HTR-8/SVneo (cell line): ENCODE measurements around the gene SPATA24.

Experiments
- DNase-seq: peaks from one replicate; pipeline ENCODE4 v3.0.0; 2011; ENCODE audit warnings: low spot score, mixed read lengths; ENCODE audit not compliant: insufficient read length
- FAIRE-seq: peaks from 2 replicates; lab custom pipeline; 2011; peaks lifted over from hg19 to GRCh38; lab: Jason Lieb, UNC

Gene SPATA24

GRCh38 chr5:139385061-139386049 is 18.5 kb downstream of the SPATA24 start:
- no peak for DNase-seq
- no peak for FAIRE-seq

GRCh38 chr5:139384591-139385051 is 19.3 kb downstream of the SPATA24 start:
- FAIRE-seq (no peak), DNase-seq (no peak)

GRCh38 chr5:139383993-139384590 is 19.8 kb downstream of the SPATA24 start:
- DNase-seq (no peak), FAIRE-seq (no peak)

DNA sequence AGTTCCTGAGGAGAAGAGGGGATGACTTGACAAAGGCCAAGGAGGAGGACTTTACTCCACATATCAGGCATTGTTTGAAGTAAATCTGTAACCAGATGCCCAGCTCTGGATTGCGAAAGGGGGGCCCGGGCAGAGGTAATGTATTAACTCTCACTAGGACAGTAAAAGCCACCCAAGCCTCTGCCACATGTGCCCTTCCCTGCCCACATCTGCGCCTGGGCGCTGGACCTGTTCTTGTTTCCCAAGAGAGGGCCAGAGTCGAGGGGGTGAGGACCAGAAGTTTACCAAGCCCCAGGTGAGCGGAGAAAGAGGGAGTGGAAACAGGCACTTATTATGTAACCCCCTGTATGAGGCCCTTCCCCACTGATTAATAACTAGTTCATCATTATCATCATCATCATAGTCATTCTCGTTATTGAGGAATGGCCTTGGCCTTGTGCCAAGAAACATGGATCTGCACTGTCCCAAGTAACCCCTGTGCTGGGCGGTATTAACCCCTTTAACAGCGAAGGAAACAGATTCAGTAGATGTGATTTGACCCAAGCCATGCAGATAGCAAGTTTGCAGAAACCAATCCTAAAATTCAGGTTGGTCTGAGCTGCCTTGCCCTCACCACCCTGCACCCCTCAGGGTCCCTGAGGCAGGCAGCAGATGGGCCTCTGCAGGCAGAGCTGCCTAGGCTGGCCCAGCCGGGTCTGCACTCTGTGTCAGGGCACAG is 20.5 kb downstream of the SPATA24 start, which contains the start of gene SLC23A1:
Gene SLC23A1 (minus strand): TSS at position 23 of the 718 bp plus-strand sequence. CDS start 44 bp downstream, outside the sequence.
- DNase-seq: no peak
- no peak for FAIRE-seq

GRCh38 chr5:139382807-139383206 is 21.1 kb downstream of the SPATA24 start:
- no peak for FAIRE-seq
- DNase-seq: no peak

GRCh38 chr5:139381837-139382761 is 21.8 kb downstream of the SPATA24 start:
- DNase-seq: no peak
- FAIRE-seq: no peak

- no peak for DNase-seq
- no peak for FAIRE-seq
These were observed 24.1 kb downstream of the SPATA24 start for GRCh38 chr5:139379626-139380449.

- DNase-seq (no peak), FAIRE-seq (no peak)
These were observed 24.9 kb downstream of the SPATA24 start for GRCh38 chr5:139378941-139379361.

DNA sequence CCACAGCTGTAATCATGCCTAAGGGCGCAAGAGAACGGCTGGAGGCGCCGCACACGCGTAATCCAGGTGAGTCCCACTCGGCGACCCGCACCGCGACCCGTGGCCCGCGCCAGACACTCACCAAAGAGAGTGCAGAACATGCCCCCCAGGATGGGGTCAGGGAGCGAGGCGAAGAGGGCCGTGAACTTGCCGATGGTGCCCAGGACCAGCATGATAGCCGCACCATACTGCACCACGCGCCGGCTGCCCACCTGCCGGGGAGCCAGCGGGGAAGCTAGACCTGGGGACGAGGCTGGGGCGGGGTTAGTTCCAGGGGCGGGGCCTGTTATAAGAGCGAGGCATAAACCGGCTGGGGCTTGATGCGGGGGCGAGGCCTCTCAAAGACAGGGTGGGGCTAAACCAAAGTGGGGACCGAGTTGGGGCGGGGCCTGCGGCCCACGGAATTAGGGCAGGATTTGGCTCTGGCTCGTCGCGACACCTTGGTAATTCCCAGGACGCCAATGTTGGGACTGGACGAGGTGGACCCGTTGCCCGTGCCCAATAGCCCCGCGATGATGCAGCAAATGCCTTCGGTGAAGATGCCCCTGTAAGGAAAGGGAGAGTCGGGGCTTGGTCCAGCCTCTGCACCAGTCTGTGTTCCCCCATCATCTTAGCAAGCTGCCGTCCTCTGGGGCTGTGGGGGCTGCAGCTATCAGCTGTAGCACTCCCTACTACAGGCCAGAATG is 25.6 kb downstream of the SPATA24 start:
- no peak for FAIRE-seq
- no peak for DNase-seq

GRCh38 chr5:139377226-139377625 is 26.7 kb downstream of the SPATA24 start:
- FAIRE-seq: no peak

DNA sequence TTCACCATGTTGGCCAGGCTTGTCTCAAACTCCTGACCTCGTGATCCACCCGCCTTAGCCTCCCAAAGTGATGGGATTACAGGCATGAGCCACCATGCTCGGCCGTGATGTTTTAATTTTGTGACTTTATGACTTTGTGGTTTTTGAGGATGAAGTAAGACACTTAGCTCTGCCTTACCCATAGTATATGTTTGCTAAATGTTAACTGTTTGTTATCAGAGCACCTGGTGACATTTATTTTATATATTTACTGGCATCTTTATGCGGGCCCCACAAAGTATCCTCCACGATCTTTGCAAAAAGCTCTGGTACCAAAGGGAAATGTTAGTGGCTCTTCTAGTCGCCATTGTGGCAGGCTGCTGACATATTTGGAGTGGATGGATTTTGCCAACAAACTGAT is 27.5 kb downstream of the SPATA24 start:
- no peak for DNase-seq
- FAIRE-seq: no peak

More at GRCh38 chr5:139377226-139377625, 26.7 kb downstream of the SPATA24 start:
- no peak for DNase-seq

DNA sequence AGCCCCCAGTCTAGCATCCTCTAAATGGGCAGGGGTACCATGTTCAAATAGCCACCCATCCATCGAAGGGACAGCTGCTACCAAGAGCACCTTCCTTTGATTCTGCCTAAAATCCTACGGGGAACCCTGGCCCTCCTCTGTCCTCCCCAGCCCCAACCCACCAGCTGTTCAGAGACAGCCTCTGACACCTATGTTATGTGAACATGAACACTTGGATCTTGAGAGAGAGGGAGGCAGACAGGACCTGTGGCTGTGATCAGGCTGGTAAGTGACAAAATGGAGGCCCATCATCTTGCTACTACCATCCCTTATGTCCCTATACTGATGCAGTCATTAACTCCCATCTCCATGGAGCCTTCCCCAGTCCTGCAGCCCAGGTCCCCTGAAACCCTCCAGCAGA is 29.0 kb downstream of the SPATA24 start:
- no peak for FAIRE-seq

GRCh38 chr5:139371482-139372435 is 32.1 kb downstream of the SPATA24 start:
- FAIRE-seq (no peak), DNase-seq (no peak)

More for the DNA sequence above, 29.0 kb downstream of the SPATA24 start:
- no peak for DNase-seq

- FAIRE-seq: no peak
These were observed 34.7 kb downstream of the SPATA24 start for GRCh38 chr5:139369181-139369580.

GRCh38 chr5:139368613-139369012 is 35.3 kb downstream of the SPATA24 start:
- DNase-seq (no peak), FAIRE-seq (no peak)

More at GRCh38 chr5:139369181-139369580, 34.7 kb downstream of the SPATA24 start:
- DNase-seq: no peak

DNA sequence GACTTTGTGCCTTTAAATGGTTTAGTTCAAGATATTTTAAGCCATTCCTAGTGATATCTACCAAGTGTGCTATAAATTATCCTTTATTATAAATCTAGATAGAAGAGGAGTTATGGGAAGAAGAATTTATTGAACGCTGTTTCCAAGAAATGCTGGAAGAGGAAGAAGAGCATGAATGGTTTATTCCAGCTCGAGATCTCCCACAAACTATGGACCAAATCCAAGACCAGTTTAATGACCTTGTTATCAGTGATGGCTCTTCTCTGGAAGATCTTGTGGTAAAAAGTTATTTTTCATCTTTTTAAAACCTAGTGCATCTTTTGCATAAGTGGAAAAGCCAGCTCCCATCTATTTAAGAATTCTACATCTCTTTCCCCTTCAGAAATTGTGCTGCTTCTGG is 39.4 kb downstream of the SPATA24 start:
- FAIRE-seq (no peak), DNase-seq (no peak)

- no peak for DNase-seq
- no peak for FAIRE-seq
These were observed 40.0 kb downstream of the SPATA24 start for GRCh38 chr5:139363937-139364336.
